H9 (cell line): ENCODE results near the gene SLC25A42. TPM values are rescaled to one million over a fixed set of nuclear protein-coding genes. Genes with fewer than 3 reads are reported as not detected.
"Not testable (repeated sequence)": the region's sequence is repeated elsewhere in the genome, so short reads cannot be mapped to it uniquely, and the experiment has no call there.

ENCODE experiments used
- DNase-seq: peaks from one replicate; pipeline ENCODE4 v3.0.0-alpha.2; 2017
- H2AFZ ChIP-seq: one replicate; pipeline ENCODE4 v1.6.1; 2013; ENCODE audit warnings: mild to moderate bottlenecking, low read length, control low read depth, moderate library complexity
- H2AK5ac ChIP-seq: 2 replicates; pipeline ENCODE4 v1.6.1; 2013; ENCODE audit warnings: low read length, control low read depth, mixed read lengths; ENCODE audit not compliant: insufficient read length
- H2BK120ac ChIP-seq: one replicate; pipeline ENCODE4 v1.6.1; 2013; ENCODE audit warnings: low read depth, mild to moderate bottlenecking, low read length, control low read depth, inconsistent platforms; ENCODE audit not compliant: poor library complexity, severe bottlenecking
- H2BK12ac ChIP-seq: 2 replicates; pipeline ENCODE4 v1.6.1; 2013; ENCODE audit warnings: low read length, control low read depth, mixed read lengths, low read depth; ENCODE audit not compliant: insufficient read length
- H2BK15ac ChIP-seq: 2 replicates; pipeline ENCODE4 v1.6.1; 2013; ENCODE audit warnings: low read depth, low read length, control low read depth
- H2BK20ac ChIP-seq: one replicate; pipeline ENCODE4 v1.6.1; 2013; ENCODE audit warnings: low read depth, mild to moderate bottlenecking, low read length, control low read depth, inconsistent platforms; ENCODE audit not compliant: poor library complexity, severe bottlenecking
- H2BK5ac ChIP-seq: 2 replicates; pipeline ENCODE4 v1.6.1; 2013; ENCODE audit warnings: low read length, control low read depth, mixed read lengths; ENCODE audit not compliant: insufficient read length
- H3K14ac ChIP-seq: 2 replicates; pipeline ENCODE4 v1.6.1; 2013; ENCODE audit warnings: low read length, control low read depth; ENCODE audit not compliant: insufficient read depth
- H3K18ac ChIP-seq: 2 replicates; pipeline ENCODE4 v1.6.1; 2013; ENCODE audit warnings: low read depth, mild to moderate bottlenecking, mixed read lengths, low read length, control low read depth; ENCODE audit not compliant: insufficient read length
- H3K23ac ChIP-seq: 2 replicates; pipeline ENCODE4 v1.6.1; 2013; ENCODE audit warnings: low read length, control low read depth, mixed read lengths, low read depth; ENCODE audit not compliant: insufficient read length
- H3K23me2 ChIP-seq: 2 replicates; pipeline ENCODE4 v1.6.1; 2013; ENCODE audit warnings: low read depth, mild to moderate bottlenecking, mixed read lengths, low read length, control low read depth; ENCODE audit not compliant: insufficient read length, poor library complexity, severe bottlenecking
- H3K27ac ChIP-seq: 2 replicates; pipeline ENCODE4 v1.5.1; 2013; ENCODE audit warnings: low read length, control low read depth, mixed read lengths, low read depth; ENCODE audit not compliant: insufficient read length
- H3K27me3 ChIP-seq: 2 replicates; pipeline ENCODE4 v1.6.1; 2013; ENCODE audit warnings: low read length, control low read depth, inconsistent platforms; ENCODE audit not compliant: insufficient read depth
- H3K4ac ChIP-seq: 2 replicates; pipeline ENCODE4 v1.6.1; 2013; ENCODE audit warnings: low read depth, mild to moderate bottlenecking, control low read depth, inconsistent platforms, low read length, moderate library complexity
- H3K4me1 ChIP-seq: 2 replicates; pipeline ENCODE4 v1.6.1; 2013; ENCODE audit warnings: low read length, control low read depth, inconsistent platforms; ENCODE audit not compliant: insufficient read depth
- H3K4me2 ChIP-seq: 2 replicates; pipeline ENCODE4 v1.6.1; 2013; ENCODE audit warnings: low read length, control low read depth, mixed read lengths; ENCODE audit not compliant: insufficient read length, insufficient read depth
- H3K56ac ChIP-seq: 2 replicates; pipeline ENCODE4 v1.6.1; 2013; ENCODE audit warnings: low read depth, mild to moderate bottlenecking, mixed read lengths, low read length, control low read depth; ENCODE audit not compliant: insufficient read length
- H3K79me1 ChIP-seq: 2 replicates; pipeline ENCODE4 v1.6.1; 2013; ENCODE audit warnings: low read depth, mild to moderate bottlenecking, moderate library complexity, low read length, control low read depth, inconsistent platforms; ENCODE audit not compliant: insufficient read depth, poor library complexity, severe bottlenecking
- H3K79me2 ChIP-seq: 2 replicates; pipeline ENCODE4 v1.6.1; 2013; ENCODE audit warnings: low read length, control low read depth, inconsistent platforms; ENCODE audit not compliant: insufficient read depth
- H3K9ac ChIP-seq: 2 replicates; pipeline ENCODE4 v1.6.1; 2013; ENCODE audit warnings: low read length, control low read depth, mixed read lengths; ENCODE audit not compliant: insufficient read length; ENCODE audit errors: extremely low read depth
- H3K9me3 ChIP-seq: one replicate; pipeline ENCODE4 v1.6.1; 2013; ENCODE audit warnings: low read depth, low read length, inconsistent platforms; ENCODE audit not compliant: control insufficient read depth
- H3T11ph ChIP-seq: one replicate; pipeline ENCODE4 v1.6.1; 2013; ENCODE audit warnings: mild to moderate bottlenecking, low read length, control low read depth, inconsistent platforms
- H4K20me1 ChIP-seq: one replicate; pipeline ENCODE4 v1.6.1; 2013; ENCODE audit not compliant: control insufficient read depth, insufficient read length, insufficient read depth
- H4K5ac ChIP-seq: 2 replicates; pipeline ENCODE4 v1.6.1; 2013; ENCODE audit warnings: low read depth, mild to moderate bottlenecking, mixed read lengths, low read length, control low read depth; ENCODE audit not compliant: insufficient read length
- H4K8ac ChIP-seq: replicated peaks from 2 replicates; pipeline ENCODE4 v1.6.1; 2013; ENCODE audit warnings: low read length, control low read depth, mixed read lengths, low read depth; ENCODE audit not compliant: insufficient read length
- H4K91ac ChIP-seq: 2 replicates; pipeline ENCODE4 v1.6.1; 2013; ENCODE audit warnings: low read depth, mild to moderate bottlenecking, moderate library complexity, mixed read lengths, low read length, control low read depth; ENCODE audit not compliant: insufficient read length
- H3K27ac Mint-ChIP-seq, 3 experiments: 2 replicates in 2 of 3; 3 replicates in 1 of 3; pipeline ENCODE4 v1.8.0; 2020 to 2021; ENCODE audit warnings: mixed read lengths in 3 of 3, mild to moderate bottlenecking in 1 of 3, moderate library complexity in 1 of 3
- H3K27me3 Mint-ChIP-seq: 2 replicates; pipeline ENCODE4 v1.8.0; 2021; ENCODE audit warnings: low read depth, mild to moderate bottlenecking, moderate library complexity, mixed read lengths
- H3K36me3 Mint-ChIP-seq, 3 experiments: 2 replicates in 2 of 3; 3 replicates in 1 of 3; pipeline ENCODE4 v1.8.0; 2020 to 2021; ENCODE audit warnings: low read depth in 3 of 3, mixed read lengths in 3 of 3; ENCODE audit not compliant: insufficient read depth in 1 of 3
- H3K4me1 Mint-ChIP-seq, 2 experiments: 2 replicates each; pipeline ENCODE4 v1.8.0; 2020; ENCODE audit warnings: mixed read lengths in 2 of 2
- H3K4me3 Mint-ChIP-seq, 2 experiments: 2 replicates in 1 of 2; 3 replicates in 1 of 2; pipeline ENCODE4 v1.8.0; 2020 to 2021; ENCODE audit warnings: mild to moderate bottlenecking in 2 of 2, mixed read lengths in 2 of 2, moderate library complexity in 1 of 2
- H3K9me3 Mint-ChIP-seq, 2 experiments: 2 replicates in 1 of 2; 3 replicates in 1 of 2; pipeline ENCODE4 v1.8.0; 2020; ENCODE audit warnings: mild to moderate bottlenecking in 2 of 2, mixed read lengths in 2 of 2, moderate library complexity in 1 of 2
- CTCF ChIP-seq: fragments of 200-600 bp; sonication (generic); conservative IDR thresholded peaks from 3 replicates; pipeline ENCODE4 v1.8.0; 2021; ENCODE audit warnings: antibody characterized with exemption, mild to moderate bottlenecking
- WGBS: extraction: QIAGEN DNeasy Blood & Tissue Kit; methylation state at CpG from one replicate; pipeline ENCODE4 v1.1.7; 2013; ENCODE audit warnings: missing lambda C conversion rate, low lambda C conversion rate, mixed read lengths; ENCODE audit not compliant: insufficient read length; ENCODE audit errors: extremely low coverage; 5-methylcytosine and 5-hydroxymethylcytosine counted together
- total RNA-seq: library from RNA; stranded (reverse); gene quantifications from 2 replicates; pipeline ENCODE4 v1.2.1, GENCODE V29; 2021

The SLC25A42 gene
- total RNA-seq, 1 experiment from 2014 or later, result 3.6 TPM

GRCh38 chr19:19101540-19101939, 37.7 kb downstream of the SLC25A42 start:
- no peak overlapping the region for H3K4me2 ChIP-seq
- H3K14ac ChIP-seq, result no peak overlapping the region
- no peak overlapping the region for H3K27ac Mint-ChIP-seq
- no peaks in the 10 kb centered on the region for H4K20me1 ChIP-seq
- peaks cover 12% of the 10 kb centered on the region for H3K23me2 ChIP-seq
- peaks cover 10% of the 10 kb centered on the region for H3K27me3 Mint-ChIP-seq
- H3K9ac ChIP-seq, result no peak overlapping the region
- H3K4me1 ChIP-seq, result peaks cover 2% of the 10 kb centered on the region; the same call in 1 of the 2 replicates
- H3K79me2 ChIP-seq, result no peaks in the 10 kb centered on the region
- no peaks in the 10 kb centered on the region; a peak in 1 of 5 replicates for H3K9me3 Mint-ChIP-seq
- no peak overlapping the region for H4K91ac ChIP-seq
- WGBS, result no CpG with 5 or more reads among the region's 8 CpGs
- no peak overlapping the region for H3K23ac ChIP-seq
- H2AFZ ChIP-seq, result no peak overlapping the region
- H2BK120ac ChIP-seq, result no peak overlapping the region
- TF ChIP-seq CTCF, result no peak
- no peaks in the 10 kb centered on the region for H3K79me1 ChIP-seq
- H2BK15ac ChIP-seq, result no peak overlapping the region
- no peak overlapping the region for H3K4me3 Mint-ChIP-seq
- H3K56ac ChIP-seq, result no peak overlapping the region
- no peak overlapping the region for H4K8ac ChIP-seq
- H3T11ph ChIP-seq, result no peak overlapping the region
- no peaks in the 10 kb centered on the region for H3K36me3 Mint-ChIP-seq
- H2BK12ac ChIP-seq, result no peak overlapping the region
- no peaks in the 10 kb centered on the region for H3K9me3 ChIP-seq
- H3K27me3 ChIP-seq, result no peaks in the 10 kb centered on the region
- H3K27ac ChIP-seq, result no peak overlapping the region
- H2AK5ac ChIP-seq, result no peak overlapping the region
- H2BK5ac ChIP-seq, result no peak overlapping the region
- peaks cover 16% of the 10 kb centered on the region in 2 experiments for H3K4me1 Mint-ChIP-seq
- no peak overlapping the region for H4K5ac ChIP-seq
- H2BK20ac ChIP-seq, result no peak overlapping the region
- no peak overlapping the region for H3K4ac ChIP-seq
- DNase-seq, result no peak
- H3K18ac ChIP-seq, result no peak overlapping the region

GRCh38 chr19:19102566-19102965, 38.8 kb downstream of the SLC25A42 start:
- H4K91ac ChIP-seq, H2AFZ ChIP-seq, H2BK20ac ChIP-seq, H2BK15ac ChIP-seq, H3K27me3 ChIP-seq, H2BK12ac ChIP-seq, H4K8ac ChIP-seq, H3K4ac ChIP-seq, H3K4me3 Mint-ChIP-seq, H3K9me3 ChIP-seq, DNase-seq, H3K27me3 Mint-ChIP-seq, H3K9me3 Mint-ChIP-seq, H3K36me3 Mint-ChIP-seq, H3K4me2 ChIP-seq, H2BK5ac ChIP-seq, H2AK5ac ChIP-seq, H4K5ac ChIP-seq, H3K27ac ChIP-seq, H2BK120ac ChIP-seq, H3K79me2 ChIP-seq, H3T11ph ChIP-seq, H3K14ac ChIP-seq, H3K23ac ChIP-seq, H3K56ac ChIP-seq, H3K18ac ChIP-seq, H3K27ac Mint-ChIP-seq, H3K79me1 ChIP-seq, H3K9ac ChIP-seq, H4K20me1 ChIP-seq, H3K4me1 ChIP-seq: not testable (repeated sequence)
- peaks cover 12% of the 10 kb centered on the region for H3K23me2 ChIP-seq
- no CpG with 5 or more reads among the region's 10 CpGs for WGBS
- H3K4me1 Mint-ChIP-seq, result peaks cover 18 to 19% of the 10 kb centered on the region in 2 experiments
